HG03139 (cell line): ENCODE measurements around the gene PIP5K1C.

Experiments used
- ATAC-seq: cut with Tn5 transposase; IDR thresholded peaks from one replicate; pipeline ENCODE4 v1.9.1; 2021; ENCODE audit not compliant: unreplicated experiment

Gene PIP5K1C

DNA sequence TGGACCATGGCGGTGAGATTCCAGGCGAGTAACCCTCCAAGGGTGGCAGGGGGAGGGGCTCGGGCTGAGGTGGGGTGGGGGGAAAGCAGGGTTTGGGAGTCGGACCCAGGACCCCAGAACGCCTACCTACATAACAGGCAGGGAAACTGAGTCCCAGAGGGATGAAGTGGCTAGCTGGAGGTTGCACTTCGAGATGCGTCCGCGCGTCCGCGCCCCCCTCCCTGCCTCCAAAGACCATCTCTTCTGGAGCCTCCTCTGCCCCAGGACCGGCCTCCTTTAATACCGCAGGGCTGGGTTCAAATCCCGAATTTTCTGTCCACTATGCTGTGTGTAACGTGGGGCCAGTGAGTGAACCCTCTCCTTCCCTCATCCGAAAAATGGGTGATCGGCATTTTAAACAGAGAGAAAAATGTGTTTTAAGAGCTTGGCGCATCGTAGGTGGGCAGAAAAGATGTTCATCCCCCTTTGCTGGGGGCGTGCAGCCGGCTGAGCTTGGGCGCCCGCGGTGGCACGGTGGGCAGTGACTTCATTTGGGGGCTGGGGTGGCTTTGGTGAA lies 21.7 kb upstream of the PIP5K1C start:
- ATAC-seq, result no peak

DNA sequence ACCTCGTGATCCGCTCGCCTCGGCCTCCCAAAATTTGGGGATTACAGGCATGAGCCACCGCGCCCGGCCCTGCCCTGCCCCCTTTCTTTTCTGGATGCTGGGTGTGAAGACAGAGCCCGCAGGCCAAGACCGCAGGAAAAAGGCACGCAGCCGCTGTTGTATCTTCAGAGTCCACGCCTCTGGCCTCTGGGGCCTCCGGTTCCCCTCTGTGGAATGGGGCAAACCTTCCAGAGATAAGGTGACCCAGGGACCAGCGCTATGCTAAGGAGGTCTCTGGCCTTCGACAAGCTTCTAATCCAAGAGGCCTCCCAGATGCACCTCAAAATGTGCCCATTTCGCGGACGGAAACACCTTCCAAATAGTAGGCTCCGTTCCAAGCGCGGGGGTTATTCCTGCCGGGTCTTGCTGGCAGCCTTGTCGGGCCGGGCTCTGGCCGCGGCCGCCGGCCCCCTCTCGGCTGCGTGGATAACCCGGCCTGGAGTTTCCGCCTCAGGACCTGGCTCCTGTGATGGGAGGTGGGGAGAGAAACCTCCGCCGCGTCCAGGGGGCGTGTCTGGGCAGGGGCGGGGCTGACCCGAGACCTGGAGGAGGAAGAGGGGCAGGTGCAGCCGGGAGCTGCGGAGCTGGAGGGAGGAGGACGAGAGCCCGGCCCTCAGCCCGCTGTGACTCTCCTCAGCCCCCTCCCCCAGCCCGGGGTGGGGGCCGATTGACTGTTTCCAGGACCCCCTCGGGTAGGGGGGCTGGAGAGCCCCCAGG lies 21.0 kb upstream of the PIP5K1C start:
- ATAC-seq, result no peak

DNA sequence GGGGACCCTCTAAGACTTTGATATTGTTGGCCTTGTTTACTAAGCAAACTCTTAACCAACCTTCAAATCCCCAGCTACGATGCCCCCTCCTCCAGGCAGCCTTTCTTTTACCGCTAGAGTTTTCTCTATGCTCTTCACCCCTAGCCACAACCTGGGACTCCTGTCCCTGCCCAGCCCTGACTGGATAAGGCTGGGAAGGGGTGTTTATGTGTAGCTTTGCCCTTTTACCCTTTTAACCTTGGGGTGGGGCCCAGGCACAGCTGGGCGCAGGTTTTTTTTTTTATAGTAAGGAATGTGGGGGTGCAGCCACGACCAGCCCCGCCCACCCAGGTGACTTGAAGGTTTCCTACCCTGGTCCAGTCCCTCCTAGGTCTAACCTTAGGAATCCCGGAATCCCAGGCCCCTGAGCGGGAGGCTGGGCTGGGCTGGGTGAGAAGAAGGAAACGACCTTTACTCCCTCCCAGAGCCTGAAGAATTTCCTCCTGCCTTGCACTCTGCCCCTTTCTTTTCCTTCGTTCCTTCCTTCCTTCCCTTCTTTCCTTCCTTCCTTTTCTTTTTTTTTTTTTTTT lies 20.2 kb upstream of the PIP5K1C start:
- no peak for ATAC-seq

DNA sequence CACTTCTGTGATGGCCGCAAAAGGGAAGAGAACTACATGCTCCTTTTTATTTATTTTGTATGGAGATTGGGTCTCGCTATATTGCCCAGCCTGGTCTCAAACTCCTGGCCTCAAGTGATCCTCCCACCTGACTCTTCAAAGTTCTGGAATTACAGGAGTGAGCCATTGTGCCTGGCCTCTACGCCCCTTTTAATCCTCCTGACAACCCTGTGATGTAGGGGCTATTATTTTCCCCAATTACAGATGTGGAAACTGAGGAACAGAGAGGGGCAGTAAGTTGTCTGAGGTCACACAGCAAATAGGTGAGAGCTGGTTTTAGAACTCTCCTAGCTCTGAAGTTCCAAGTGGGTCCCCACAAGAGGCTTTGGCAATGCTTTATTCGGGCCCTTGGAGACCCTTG lies 19.6 kb upstream of the PIP5K1C start:
- ATAC-seq, result no peak

DNA sequence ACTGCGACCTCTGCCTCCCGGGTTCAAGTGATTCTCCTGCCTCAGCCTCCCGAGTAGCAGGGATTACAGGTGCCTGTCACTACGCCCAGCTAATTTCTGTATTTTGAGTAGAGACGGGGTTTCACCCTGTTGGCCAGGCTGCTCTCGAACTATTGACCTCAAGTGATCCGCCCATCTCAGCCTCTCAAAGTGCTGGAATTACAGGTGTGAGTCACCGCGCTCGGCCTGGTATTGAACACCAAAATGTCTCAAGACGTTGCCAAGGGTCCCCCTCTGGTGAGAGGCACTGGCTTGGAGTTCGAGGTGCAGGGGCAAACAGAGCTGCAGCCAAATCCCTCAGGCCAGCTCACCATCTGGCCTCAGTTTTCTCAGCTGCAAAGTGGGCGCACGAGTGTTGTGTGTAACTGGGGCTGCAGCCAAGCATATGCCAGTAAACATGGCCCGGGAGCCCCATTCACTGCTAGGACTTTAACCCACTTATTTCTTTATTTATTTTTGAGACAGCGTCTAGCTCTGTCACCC lies 15.9 kb upstream of the PIP5K1C start:
- no peak for ATAC-seq

DNA sequence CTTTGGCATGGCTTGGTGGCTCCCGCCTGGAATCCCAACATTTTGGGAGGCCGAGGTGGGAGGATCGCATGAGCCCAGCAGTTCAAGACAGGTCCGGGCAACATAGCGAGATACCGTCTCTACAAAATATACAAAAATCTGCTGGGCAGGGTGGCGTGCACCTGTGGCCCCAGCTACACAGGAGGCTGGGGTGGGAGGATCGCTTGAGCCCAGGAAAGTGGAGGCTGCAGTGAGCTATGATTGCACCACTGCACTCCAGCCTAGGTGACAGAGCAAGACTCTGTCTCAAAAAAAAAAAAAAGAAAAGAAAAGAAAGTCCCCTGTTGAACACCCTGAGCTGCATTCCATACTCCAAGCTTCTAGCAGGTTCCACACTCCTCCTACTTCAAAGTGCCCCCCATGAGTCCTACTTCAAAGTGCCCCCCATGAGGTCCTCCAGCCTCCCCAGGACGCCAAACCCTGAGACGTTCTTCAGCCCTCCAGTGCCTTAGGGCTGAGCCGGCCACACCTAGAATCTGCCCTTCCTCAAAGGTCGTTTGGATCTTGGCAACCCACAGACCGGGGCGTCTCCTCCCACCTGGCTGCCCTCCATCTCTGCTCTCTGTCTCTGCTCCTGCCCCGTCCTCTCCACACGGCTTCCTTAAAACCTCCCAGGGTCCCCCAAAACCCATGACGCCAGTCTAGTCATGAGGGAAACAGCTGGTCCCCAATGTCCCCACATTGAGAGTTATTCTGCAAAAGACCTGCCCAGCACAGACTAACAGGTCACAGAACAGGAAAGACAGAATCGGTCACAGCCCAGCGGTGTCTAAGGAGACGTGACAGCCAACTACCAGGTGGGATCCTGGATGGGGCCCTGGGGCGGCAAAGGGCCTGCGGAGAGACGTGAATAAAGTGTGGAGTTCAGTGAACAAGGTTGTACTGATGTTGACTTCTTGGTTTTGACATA lies 12.7 kb upstream of the PIP5K1C start:
- ATAC-seq, result no peak

DNA sequence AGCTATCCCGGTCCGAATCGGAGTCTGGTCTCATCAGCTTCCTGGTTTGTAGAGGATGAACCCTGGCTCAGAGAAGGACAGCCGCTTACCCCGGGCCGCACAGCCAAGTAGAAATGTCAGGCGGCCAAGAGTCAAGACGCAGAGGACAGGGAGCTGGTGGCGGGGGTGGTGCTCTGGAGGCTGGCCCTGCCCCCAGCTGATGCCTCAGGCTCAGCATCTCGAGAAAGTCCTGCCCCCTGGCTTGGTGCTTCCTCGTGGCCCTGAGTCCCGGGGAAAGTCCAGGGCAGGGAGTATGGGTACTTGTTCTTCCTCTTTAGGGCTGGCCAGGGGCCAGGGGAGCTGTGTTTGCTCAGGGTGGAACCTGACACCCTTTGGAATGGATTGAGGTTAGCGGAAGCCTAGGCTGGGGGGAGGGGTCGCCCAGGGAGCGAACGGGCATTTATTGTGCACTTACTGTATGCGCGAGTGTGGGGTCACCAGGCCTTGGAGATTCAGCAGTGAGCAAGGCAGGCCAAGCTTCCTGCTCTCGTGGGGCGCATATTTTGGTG lies 10.1 kb upstream of the PIP5K1C start:
- ATAC-seq, result no peak

DNA sequence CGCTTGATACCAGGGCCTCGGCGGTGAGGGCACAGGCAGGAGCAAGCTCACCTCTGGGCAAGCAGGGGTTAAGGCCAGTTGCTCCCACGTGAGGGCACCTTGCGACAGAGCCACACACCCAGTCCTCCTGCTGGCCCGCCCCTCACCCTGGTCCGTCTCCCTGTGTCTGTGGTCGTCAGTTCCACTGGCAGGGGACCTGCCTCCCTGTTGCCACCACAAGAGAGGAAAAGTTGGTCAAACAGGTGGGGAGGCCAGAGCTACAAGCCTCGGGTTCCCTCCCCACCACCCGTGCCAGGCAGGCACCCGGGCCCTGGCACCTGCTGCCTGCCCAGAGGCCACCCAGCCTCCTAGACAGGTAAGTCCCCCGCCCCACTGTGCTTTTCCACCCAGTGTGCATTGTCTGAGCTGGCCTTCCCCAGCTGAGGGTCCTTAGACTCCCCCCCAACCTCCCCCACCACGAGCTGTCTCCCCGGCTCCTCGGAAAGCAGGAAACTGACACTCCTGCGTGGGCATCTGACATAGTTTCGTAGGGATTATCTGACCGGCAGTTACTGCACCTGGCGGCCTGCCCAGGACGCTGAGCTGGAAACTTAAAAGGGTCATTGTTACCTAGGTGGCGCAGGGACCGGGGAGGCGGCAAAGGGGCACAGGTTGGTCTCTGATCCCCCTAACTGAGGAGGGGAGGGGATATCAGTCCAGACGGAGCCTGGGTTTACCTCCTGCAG lies 8.1 kb upstream of the PIP5K1C start, which contains the start of gene TJP3:
TJP3 (plus strand) TSS at position 178 of the 725 bp plus-strand sequence. CDS start 20,049 bp downstream, outside the sequence.
- ATAC-seq, result no peak

DNA sequence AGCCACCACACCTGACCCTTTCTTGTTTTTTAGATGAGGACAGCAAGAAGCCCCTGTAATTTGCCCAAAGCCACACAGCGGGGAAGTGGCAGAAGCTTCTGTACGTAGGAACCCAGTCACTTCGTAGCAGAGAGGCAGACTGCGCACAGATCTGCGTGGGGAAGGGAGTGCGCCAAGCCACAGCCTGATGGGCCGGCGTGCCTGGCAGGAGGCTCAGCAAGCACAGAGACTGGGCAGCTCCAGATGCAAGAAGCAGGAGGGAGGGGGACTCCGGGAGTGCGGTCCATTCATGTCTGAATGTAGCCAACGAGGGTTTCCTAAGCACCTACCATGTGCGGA lies 7.6 kb upstream of the PIP5K1C start:
- ATAC-seq, result no peak

DNA sequence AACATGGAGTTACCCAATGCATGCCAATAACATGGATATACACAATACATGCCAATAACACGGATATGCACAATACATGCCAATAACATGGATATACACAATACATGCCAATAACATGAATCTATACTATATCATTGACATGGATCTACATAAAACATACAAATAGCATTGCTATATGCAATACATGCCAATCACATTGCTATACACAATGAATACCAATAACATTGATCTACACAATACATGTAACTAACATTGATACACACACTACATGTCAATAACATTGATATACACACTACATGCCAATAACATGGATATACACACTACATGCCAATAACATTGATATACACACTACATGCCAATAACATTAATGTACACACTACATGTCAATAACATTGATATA lies 932 bp upstream of the PIP5K1C start:
- no peak for ATAC-seq

DNA sequence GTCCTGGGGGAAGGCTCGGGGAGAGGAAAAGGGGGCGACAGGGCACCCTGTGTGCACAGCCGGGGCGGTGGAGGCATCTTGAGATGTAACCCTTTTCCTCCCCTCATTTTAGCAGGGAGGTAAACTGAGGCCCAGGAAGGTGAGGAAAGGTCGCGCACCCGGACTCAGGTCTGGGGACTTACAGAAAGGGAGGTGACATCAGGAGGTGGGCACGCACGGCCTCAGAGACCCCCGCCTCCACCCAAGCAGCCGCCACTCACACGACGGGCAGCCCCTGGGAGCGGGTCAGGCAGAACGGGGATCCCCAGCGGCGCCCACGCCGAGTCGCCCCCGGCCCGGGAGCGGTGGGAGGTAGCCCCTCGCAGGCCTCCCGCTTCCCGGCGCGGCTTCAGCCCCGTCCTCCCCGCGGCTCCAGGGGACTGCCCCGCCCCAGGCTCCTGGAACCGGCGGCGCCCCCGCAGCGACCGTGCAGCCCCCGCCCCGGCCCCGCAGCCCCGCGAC lies 477 bp downstream of the PIP5K1C start:
- peak; percentile 29 for ATAC-seq

DNA sequence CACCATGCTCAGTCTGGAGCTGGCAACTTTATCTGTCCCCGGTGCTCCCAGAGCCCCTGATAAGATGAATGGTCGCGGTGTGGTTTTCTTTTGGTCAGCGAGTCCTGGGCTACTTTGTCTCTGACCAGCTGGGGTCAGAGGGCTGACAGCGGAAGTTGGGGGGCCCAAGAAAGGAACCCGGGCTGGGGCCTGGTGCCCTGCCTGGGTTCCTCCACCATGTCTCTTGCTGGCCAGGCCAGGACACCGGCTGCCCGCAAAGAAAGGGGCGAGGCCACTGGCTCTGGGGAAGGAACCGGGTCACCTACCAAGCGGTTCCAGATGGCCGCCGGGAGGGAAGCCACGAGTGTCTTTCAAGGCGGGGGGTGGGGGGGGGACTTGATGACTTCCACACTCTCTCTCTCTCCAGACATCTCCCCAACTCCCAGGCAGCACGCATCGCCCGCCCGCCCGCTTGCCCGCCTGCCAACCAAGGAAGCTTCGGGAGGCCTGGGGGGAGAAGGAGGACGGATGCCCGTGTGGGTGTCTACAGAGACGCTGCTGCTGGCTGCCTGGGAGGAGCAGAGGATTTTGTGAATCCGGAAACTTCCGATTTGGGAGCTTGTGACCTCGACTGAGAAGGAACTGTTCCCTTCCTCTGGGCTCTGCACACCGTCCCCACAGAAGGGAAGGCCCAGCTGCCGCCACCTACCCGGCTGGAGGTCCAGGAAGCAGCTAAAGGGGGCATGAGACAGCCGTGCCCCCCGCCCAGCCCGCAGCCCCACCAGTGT lies 1.1 kb downstream of the PIP5K1C start:
- no peak for ATAC-seq

DNA sequence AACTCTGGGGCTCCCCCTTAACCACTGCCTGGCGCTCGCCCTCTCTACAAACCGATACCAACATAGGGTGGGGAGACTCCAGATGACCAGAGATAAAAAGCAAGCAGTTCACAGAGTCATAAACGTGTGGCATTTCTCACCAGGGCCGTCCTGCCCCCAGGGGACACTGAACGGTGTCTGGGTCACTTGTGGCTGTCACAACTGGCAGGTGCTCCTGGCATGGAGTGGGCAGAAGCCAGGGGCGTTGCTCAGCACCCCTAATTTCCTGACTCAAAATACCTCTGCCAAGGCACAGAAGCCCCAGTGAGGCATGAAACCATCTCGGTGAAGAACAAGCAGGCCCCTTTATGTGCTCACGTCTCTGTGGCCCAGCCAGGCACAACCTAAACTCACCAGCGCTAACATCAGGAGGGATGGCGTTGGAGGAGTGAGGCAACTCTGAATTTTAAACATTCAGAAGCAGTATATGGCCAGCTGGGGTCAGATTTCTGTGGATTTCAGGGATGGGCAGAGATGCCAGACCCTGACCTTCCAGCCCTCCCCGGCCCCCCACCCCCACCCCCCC lies 1.8 kb downstream of the PIP5K1C start:
- ATAC-seq, result no peak

DNA sequence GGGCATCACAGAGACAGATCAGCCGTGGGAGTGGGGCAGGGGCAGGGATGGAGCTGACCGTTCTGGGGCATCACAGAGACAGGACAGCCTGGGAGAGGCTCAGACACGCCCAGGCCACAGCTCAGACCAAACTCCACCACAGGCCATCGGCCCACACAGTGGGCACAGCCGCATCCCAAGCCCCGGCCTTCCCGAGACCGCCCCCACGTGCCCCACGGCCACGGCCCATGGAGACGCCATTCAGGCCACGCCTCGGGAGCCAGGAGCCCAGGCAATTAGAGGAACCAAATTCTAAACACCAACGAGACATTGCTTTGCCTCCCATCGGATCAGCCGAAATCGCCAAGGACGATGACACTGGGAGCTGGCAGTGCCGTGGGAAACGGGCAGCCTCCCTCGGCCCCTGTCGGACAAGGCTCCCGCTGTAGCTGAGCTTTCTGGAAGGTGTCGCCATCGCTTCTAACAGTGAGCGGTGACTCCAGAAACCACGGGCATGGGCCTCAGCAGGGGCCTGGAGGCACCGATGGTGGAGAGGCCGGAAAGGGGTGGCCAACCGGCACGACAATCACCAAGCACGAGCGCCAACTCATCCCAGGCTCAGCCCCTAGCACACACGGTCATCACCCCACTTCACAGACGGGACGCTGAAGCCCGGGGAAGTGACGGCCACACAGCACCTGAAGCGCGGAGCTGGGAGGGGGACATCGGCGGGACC lies 2.4 kb downstream of the PIP5K1C start:
- ATAC-seq, result no peak

DNA sequence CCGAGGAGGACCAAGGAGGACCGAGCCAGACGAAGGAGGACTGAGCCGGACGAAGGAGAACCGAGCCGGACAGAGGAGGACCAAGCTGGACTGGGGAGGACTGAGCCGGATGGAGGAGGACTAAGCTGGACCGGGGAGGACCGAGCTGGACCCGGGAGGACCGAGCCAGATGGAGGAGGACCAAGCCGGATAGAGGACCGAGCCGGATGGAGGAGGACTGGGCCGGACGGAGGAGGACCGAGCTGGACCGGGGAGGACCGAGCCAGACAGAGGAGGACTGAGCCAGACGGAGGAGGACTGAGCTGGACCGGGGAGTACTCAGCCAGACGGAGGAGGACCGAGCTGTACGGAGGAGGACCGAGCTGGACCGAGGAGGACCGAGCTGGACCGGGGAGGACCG lies 3.2 kb downstream of the PIP5K1C start:
- ATAC-seq, result no peak

DNA sequence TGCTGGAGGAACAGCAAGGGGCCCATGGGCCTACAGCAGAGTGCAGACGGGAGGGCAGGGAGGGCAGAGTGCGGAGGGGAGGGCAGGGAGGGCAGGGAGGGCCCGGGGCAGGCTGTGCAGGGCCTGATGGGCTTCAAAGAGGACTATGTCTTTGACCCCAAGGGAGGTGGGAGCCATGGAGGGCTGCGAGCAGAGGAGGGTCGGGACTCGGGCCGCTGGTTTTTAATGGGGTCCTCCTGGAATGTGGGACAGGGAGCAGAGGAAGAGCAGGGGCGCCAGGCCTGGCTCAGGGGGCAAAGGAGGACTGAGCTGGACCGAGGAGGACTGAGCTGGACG lies 3.6 kb downstream of the PIP5K1C start:
- ATAC-seq, result no peak

DNA sequence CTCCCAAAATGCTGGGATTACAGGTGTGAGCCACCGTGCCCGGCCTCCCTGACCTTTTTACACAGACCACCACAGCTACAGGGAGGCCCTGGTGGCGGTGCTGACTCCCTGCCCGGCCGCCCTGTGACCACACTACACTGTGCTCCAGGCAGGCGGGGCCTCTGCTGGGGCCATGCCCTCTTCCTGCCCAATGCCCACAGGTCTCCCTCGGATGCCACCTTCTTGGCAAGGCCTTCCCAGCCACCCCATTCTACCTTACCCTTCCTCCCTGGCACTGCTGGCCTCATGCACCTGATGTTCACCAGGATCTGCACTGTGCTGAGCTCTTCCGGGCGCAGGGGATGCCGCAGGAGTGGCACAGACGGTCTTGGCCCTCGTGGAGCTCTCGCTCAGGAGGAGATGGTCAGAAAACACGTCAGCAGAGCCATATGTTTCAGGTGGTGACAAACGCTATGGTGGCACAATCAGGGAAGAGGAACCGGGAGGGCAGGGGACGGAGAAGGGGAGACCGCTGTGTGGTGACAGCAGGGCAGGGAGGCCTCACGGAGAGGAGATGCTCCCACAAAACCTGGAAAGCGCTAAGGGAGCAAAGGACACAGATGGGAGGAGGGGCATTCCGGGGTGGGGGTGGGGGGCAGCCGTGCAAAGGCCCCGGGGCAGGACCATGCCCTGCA lies 4.1 kb downstream of the PIP5K1C start:
- no peak for ATAC-seq

DNA sequence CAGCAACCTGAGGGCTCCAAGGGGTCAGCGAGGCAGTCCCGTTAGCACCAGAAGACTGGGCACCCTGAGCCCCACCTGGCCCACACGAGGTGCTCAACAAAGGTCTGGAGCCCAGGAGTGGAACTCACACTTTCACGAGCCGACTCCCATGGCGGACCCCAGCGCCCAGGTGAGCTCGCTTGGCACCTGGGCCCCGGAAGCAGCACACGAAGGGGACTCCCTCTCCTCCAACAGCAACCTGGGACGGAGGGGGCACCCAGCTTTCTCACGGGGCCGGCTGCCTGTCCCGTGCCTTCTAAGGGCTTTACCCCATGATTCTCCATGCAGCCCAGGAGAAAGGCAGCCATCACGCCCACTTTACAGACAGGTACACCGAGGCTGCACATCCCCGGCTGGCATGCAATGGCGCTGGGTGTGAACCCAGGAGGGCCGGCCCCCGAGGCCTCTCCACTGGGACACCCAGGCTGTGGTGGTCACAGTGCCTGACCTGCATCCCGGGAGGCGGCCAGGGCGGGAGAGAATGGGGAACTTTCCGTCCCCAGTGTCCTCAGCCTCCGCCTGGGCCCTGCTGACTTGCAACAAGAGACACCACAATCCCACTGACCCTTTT lies 5.0 kb downstream of the PIP5K1C start:
- ATAC-seq, result no peak
